GM08714 (cell line): Measurements from ENCODE around the gene TRIP13.

ENCODE experiments used
- H3K4me3 ChIP-seq: fragments of 200-500 bp; sonication (Bioruptor generic); 2 replicates; pipeline ENCODE4 v1.5.1; 2014; ENCODE audit warnings: mild to moderate bottlenecking, low read length, inconsistent platforms
- ZNF274 ChIP-seq: IDR thresholded peaks from 2 replicates; pipeline ENCODE4 v1.6.1; 2012; ENCODE audit warnings: mild to moderate bottlenecking, low read depth, low read length

Gene TRIP13

GRCh38 chr5:958701-959571 lies 66.3 kb downstream of the TRIP13 start:
- no peak overlapping the region for H3K4me3 ChIP-seq
- TF ChIP-seq ZNF274: no peak

DNA sequence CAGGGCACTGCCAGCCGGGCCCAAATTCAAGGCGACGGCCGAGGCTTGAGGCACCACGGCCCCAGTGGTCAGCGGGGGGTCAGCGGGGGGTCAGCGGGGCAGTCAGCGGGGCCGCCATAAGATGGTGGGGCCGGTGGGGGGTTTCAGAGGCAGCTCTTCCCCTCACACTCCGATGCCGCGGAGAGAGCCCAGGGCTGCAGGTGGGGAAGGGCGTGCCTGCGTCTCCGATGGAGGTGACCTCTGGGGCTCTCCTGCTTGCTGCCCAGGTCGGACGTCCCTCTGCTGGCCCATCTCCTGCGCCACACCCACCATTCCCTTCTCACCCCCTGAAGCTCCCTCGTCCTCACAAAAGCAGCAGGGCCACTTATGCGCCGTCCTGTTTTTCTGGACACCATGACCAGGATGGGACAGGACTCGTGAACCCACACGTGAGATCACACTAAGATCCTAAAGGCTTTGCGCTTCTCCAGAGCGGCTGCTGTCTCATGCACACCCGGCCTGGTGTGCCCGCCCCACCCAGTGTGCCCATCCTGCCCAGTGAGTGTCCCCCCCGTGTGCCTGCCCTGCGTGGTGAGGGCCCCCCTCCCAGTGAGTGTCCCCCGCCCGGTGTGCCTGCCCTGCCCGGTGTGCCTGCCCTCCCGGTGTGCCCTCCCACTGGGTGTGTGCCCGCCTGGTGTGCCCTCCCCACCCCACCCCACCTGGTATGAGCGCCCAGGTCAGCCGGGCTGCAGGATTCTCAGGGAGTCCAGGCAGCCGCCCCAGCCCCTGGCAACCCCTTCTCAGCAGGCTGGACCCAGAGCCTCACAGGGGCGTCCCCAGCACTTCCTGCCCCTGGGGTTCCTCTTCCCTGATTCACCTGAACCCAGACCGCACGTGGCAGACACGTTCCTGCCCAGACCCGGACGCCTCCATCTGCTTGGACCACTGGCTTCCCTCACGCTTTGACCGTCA lies 67.2 kb downstream of the TRIP13 start:
- TF ChIP-seq ZNF274: no peak
- no peak overlapping the region for H3K4me3 ChIP-seq

DNA sequence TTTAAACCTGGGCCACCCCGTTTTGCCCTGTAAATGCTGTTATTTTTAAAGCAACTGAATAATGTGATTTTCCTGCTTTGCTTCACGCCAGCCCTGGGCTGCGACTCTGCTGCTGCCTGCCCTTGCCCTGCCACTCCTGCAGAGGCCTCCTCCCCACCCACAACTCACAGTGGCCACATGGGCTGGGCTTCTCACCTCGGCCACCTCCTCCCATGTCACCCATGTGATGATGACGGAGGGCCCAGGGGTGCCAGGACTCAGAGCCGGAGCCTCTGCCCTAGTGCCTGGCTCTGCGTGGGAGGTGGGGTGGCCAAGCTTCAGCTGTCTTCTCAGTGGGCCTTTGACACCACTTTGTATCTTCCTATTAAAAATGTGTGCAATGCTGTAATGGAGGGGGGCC lies 67.9 kb downstream of the TRIP13 start:
- no peak overlapping the region for H3K4me3 ChIP-seq
- no peak for TF ChIP-seq ZNF274

- no peak for TF ChIP-seq ZNF274
Observed at GRCh38 chr5:961002-961710, 68.5 kb downstream of the TRIP13 start.

DNA sequence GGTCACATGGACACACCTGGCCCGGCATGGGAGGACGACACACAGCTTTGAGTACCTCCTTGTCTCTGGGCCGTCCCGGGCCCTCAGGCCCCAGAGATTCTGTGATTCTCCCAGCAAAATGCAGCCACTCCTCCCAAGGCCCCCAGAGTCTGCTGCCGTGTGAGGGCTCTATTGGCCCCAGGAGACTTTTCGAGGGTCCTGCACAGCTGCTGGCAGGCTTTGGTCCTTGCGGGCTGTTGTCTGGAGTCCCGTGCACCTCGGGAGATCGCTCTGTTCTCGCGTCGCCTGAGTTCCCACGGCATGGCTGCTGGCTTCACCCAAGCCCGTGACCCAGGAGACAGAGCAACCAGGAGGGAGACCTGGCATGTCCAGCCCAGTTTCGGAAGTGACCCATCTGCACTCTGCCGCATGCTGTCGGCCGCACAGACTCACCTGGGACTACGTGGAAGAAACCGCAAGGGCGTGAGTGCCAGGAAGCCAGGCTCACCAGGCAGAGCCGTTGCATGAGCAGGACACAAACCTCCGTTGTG lies 69.1 kb downstream of the TRIP13 start:
- no peak overlapping the region for H3K4me3 ChIP-seq
- TF ChIP-seq ZNF274: no peak

More at GRCh38 chr5:961002-961710, 68.5 kb downstream of the TRIP13 start:
- H3K4me3 ChIP-seq: no peak overlapping the region

DNA sequence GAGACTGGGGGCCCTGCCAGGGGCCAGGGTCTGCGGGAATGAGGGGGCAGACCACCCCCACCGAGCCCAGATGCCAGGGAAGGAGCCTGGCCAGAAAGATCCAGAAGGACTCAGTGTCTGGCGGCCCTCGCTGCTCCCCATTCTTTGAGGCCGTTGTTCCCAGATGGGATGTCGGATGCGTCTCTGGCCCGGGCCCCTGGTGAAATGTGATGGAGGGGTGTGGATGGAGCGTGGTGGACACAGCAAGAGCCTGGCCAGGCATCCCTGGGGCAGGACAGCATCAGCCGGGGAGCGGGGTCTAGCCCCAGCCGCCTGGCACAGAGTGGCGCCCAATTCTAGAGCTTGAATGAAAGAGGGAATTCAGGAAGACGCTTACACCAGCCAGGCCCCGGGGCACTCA lies 69.7 kb downstream of the TRIP13 start:
- no peak for TF ChIP-seq ZNF274

GRCh38 chr5:962801-963200 lies 70.1 kb downstream of the TRIP13 start:
- TF ChIP-seq ZNF274: no peak

More for the DNA sequence above, 69.7 kb downstream of the TRIP13 start:
- H3K4me3 ChIP-seq: no peak overlapping the region

GRCh38 chr5:963310-963672 lies 70.6 kb downstream of the TRIP13 start:
- H3K4me3 ChIP-seq: no peak overlapping the region; the same call in 1 of the 2 replicates
- no peak for TF ChIP-seq ZNF274

More at GRCh38 chr5:962801-963200, 70.1 kb downstream of the TRIP13 start:
- no peak overlapping the region for H3K4me3 ChIP-seq

DNA sequence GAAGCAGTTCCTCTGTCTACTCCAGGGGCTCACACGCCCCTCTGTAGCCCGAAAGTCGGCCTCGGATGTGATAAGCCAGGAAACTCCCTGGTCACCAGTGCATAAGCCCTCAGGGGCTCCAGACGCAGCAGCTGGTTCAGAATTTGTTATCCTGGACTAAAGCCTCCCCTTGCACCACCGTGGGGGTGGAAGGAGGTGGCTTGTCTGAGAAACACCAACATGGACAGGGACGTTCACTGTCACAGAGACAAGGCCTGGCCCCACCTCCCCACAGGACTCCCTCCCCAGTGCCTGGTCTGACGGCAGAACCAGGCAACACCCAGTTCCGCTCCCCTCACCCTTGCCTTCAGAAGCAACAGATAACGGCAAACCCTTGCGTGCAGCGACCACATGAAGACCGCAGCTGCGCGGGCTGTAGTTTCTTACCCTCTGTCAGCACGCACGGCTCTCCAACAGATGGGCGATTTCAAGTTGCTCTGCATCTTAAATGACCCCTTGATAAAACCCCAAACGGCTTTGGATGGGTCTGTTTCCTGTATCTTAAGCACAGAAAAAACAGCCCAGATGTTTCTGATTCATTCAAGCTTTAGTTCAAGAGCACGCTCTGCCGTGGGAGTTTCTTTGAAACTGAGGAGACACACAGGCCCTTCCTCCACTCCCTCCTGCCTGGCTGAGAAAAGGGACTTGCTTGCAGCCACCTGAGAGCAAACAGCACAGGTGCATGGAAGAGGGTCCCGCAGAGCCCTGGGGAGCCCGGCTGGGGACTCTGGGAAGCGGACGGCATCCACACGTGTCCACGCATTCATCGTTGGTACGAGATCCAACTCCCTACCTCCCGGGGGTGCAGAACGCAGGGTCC lies 71.2 kb downstream of the TRIP13 start:
- H3K4me3 ChIP-seq: peak overlapping the region; percentile 11; the same call in 1 of the 2 replicates
- TF ChIP-seq ZNF274: no peak

DNA sequence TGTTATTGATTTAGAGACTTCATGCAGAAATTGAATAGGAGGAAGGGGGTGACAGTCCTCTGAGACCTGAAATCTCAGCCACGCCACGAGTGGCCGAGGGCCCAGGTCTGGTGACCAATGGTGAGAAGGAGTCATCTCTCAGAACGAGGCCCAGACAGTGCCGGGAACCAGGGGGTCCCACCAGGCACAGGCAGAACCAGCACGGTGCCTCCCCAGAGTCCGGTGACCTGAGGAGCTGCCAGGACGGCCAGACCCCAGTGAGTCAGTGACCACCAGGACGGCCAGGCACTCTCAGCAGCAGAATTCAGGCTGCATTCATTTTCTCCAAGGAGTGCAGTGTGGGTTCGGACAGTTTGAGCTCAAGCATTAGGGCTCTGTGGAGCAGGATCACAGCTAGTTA lies 72.1 kb downstream of the TRIP13 start:
- peak overlapping the region; percentile 11; the same call in 1 of the 2 replicates for H3K4me3 ChIP-seq
- no peak for TF ChIP-seq ZNF274

GRCh38 chr5:965604-966344 lies 73.1 kb downstream of the TRIP13 start:
- no peak overlapping the region for H3K4me3 ChIP-seq
- no peak for TF ChIP-seq ZNF274

GRCh38 chr5:966345-966710 lies 73.6 kb downstream of the TRIP13 start:
- no peak overlapping the region for H3K4me3 ChIP-seq
- TF ChIP-seq ZNF274: no peak
